Neural progenitor cell (in vitro differentiated cells): ENCODE results near the gene WSCD2.
A peak's percentile ranks its signal among the peaks of the same experiment; 100 is the strongest.

ENCODE experiments used
- EZH2 ChIP-seq: fragments of 200-600 bp; sonication (generic); IDR thresholded peaks from 2 replicates; pipeline ENCODE4 v1.6.1; 2017; ENCODE audit warnings: antibody characterized with exemption, mild to moderate bottlenecking, moderate library complexity
- TF ChIP-seq, protein P1 (sequence below): fragments of 200-600 bp; sonication (generic); IDR thresholded peaks from 2 replicates; pipeline ENCODE4 v1.5.1; 2017; ENCODE audit warnings: antibody characterized with exemption, mild to moderate bottlenecking

GRCh38 chr12:108193917-108194316 is 64.8 kb downstream of the WSCD2 start:
- TF ChIP-seq, protein P1, sequence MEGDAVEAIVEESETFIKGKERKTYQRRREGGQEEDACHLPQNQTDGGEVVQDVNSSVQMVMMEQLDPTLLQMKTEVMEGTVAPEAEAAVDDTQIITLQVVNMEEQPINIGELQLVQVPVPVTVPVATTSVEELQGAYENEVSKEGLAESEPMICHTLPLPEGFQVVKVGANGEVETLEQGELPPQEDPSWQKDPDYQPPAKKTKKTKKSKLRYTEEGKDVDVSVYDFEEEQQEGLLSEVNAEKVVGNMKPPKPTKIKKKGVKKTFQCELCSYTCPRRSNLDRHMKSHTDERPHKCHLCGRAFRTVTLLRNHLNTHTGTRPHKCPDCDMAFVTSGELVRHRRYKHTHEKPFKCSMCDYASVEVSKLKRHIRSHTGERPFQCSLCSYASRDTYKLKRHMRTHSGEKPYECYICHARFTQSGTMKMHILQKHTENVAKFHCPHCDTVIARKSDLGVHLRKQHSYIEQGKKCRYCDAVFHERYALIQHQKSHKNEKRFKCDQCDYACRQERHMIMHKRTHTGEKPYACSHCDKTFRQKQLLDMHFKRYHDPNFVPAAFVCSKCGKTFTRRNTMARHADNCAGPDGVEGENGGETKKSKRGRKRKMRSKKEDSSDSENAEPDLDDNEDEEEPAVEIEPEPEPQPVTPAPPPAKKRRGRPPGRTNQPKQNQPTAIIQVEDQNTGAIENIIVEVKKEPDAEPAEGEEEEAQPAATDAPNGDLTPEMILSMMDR = peak; percentile 86
- no peak for TF ChIP-seq EZH2
